Neural progenitor cell (in vitro differentiated cells): ENCODE data around the gene APBB1.

Source experiments
- CTCF ChIP-seq: fragments of 200-600 bp; sonication (generic); IDR thresholded peaks from 2 replicates; pipeline ENCODE4 v1.5.1; 2017; ENCODE audit warnings: antibody characterized with exemption, mild to moderate bottlenecking
- EZH2 ChIP-seq: fragments of 200-600 bp; sonication (generic); IDR thresholded peaks from 2 replicates; pipeline ENCODE4 v1.6.1; 2017; ENCODE audit warnings: antibody characterized with exemption, mild to moderate bottlenecking, moderate library complexity
- EZH2phosphoT487 ChIP-seq: fragments of 200-600 bp; sonication (generic); IDR thresholded peaks from 2 replicates; pipeline ENCODE4 v1.6.1; 2017; ENCODE audit warnings: antibody characterized with exemption

DNA sequence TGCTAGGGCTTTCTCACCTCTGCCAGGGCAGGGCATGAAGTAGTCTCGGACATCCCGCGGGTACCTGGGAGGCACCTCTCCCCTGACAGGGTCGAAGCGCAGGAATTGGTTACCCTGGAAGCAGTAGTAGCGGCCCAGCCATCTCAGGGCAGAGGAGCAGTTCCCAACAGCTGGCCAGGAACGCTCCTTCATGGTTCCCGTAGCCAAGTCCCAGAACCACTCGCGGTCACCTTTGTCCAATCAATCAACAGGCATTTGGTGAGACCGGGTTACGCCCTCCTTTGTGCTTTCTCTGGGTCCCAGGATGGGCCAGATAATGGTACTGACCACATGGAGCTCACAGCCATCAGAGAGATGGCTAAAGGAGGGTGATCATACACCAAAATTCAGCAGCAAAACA is 18.5 kb upstream of the APBB1 start:
- no peak for TF ChIP-seq CTCF
- TF ChIP-seq EZH2phosphoT487 = no peak
- TF ChIP-seq EZH2 = no peak
